Activated CD4-positive, alpha-beta T cell treated with anti-CD3 and anti-CD28 coated beads for 48 hours (primary cell): Measurements from ENCODE around the gene BATF.

Experiments used
- DNase-seq: peaks from one replicate; pipeline ENCODE4 v3.0.0-alpha.2; 2020

BATF gene

DNA sequence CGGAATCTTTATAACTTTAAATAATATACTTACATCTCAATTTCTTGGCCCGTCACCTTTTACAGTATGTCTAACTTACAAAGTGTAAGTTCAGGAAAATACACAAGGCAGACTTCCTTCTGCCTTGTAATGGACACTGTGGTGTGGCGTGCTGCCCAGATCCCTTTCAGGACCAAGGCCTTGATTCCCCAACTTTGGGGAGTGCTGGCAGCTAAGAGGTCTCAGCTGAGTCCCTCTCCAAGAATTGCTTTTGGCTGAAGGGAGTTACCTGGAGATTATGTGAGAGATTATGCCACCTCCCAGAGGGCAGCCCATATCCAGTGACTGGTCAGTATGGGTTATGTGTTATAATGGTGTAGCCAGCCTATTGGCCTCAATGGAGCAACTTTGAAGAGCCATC lies 21.2 kb upstream of the BATF start:
- no peak for DNase-seq

DNA sequence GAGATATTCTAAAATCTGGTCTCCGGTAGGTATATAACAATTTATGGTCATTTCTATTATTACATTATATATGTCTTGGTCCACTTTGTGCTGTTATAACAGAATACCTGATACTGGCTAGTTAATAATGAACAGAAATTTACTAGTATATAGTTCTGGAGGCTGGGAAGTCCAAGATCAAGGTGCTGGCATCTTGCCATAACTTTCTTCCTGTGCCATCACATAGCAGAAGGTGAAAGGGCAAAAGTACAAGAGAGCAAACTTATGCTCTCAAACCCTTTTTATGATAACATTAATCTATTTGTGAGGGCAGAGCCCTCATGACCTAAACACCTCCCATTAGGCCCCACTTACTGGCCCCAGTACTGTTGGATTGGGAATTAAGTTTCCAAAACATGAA lies 17.9 kb upstream of the BATF start:
- no peak for DNase-seq

DNA sequence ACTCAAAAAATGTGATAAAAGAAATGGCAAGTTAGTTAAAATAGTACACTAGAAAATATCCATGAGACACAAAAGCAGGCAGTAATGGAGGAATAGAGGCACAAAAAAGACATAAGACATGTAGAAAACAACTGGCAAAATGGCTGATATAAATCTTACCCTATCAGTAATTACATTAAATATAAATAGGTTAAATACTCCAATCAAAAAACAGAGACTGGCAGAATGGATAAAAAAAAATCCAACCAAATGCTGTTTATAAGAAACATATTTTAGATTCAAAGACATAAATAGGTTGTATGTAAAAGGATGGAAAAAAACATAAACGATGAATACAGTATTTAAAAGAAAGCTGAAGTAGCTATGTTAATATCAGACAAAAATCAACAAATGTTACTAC lies 15.3 kb upstream of the BATF start:
- DNase-seq = no peak

DNA sequence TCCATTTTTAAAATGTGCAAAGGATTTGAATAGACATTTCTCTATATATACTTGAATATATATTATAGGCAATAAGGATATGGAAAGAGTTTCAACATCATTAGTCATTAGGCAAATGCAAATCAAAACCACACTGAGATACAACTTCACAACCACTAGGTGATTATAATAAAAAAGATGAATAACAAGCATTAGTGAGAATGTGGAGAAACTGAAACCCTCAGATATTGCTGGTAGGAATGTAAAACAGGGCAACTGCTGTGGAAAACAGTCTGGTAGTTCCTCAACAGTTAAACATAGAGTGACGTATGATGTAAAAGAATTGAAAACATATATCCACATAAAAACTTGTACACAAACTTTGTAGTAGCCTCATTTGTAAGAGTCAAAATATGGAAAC lies 11.7 kb upstream of the BATF start:
- no peak for DNase-seq

GRCh38 chr14:75511201-75511600 lies 11.1 kb upstream of the BATF start:
- DNase-seq = no peak

DNA sequence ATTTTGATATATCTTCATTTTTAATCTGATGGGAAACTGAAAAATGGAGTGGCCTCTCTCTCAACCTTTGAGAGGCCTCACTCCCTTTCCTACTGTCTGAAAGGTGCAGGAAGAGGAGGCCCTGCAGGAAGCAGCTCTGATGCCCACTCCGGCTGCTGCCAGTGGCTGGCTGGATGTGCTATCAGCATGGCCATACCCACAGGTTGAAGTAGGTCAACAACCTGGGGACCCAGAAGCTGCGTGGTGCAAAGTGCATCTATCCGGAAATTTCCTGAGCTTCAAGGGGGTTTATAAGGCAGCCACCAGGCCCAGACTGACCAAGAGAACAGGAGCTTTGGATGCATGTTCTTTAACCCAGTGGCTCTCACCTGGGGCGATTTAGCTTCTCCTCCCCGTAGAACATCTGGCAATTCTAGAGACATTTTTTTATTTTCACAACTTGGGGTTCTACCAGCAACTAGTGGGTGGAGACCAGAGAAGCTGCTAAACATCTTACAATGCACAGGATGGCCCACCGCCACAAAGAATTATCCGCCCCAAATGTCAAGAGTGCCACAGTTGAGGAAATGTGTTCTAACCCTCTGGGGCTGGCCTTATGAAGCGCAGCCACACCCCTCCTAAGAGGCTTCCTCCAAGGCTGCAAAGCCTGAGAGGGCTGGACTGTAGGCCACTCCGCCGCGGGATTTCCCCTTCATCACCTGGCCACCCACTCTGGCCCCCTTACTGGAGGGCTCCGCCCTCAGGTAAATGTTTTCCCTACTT lies 8.2 kb upstream of the BATF start:
- no peak for DNase-seq

DNA sequence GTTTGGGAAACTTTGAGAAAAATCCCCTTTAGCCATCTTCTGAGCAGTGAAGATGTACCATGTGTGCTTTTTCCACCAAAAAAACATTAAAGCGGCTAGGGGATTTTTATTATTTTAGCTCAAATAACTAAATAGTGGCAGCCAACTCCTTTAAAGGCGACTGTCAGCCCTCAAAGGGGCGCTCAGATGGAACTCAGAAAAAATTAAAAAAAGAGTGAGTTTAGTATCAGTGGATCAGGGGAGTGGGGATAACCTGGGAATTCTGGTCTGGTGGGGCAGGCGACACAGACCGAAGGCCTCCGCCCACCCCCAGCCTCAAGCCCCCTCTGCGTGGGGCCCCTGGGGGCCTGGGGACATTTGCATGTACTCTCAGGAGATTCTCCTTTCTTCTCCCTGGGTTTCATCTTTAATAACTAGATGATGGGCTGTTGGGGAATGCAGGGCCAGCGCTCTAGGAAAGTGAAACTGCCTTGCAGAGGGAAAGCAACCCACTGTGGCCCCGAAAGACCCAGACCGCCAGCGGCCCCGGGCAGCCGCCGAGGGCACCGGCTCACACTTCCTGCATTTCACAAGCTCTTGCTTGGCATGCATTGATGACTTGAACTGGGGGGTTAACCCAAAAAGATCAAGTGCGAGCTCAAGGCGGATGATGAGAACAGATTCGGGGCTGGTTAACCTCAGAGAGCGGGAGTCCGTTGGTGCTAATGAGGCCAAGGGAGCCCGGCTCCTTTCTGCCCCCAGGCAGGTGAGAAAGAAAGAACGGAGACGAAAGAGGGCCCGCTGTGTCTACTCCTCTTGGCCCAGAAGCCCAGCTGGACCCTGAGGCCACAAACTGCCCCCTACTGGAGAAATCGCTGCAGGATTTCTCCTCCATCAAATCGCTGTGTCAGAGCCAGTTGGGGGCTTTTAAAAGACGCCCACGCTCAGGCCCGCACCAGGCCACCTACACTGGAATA lies 7.3 kb upstream of the BATF start:
- DNase-seq = peak; percentile 50

- no peak for DNase-seq
Observed at GRCh38 chr14:75515629-75515996, 6.7 kb upstream of the BATF start.

DNA sequence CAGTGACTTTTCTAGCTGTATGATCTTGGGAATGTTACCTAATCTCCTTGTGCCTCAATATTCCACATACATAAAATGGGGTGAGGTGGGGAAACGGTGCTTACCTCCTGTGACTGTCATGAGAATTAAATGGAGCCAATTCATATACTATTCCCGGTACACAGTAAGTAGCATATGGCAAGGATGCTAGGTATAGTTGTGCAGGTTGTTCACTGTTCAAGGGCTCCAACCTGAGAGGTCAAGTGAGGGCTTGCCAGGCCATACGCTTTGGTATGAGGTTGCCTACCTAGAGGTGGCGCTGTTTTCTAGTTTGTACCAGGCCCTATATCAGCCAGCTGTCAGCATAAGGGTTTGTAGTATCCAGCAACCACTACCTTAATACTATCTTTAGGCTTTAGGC lies 3.6 kb upstream of the BATF start:
- peak; percentile 73 for DNase-seq

- no peak for DNase-seq
Observed at GRCh38 chr14:75519394-75519793, 2.9 kb upstream of the BATF start.

- DNase-seq = no peak
Observed at GRCh38 chr14:75519826-75520728, 2.2 kb upstream of the BATF start.

DNA sequence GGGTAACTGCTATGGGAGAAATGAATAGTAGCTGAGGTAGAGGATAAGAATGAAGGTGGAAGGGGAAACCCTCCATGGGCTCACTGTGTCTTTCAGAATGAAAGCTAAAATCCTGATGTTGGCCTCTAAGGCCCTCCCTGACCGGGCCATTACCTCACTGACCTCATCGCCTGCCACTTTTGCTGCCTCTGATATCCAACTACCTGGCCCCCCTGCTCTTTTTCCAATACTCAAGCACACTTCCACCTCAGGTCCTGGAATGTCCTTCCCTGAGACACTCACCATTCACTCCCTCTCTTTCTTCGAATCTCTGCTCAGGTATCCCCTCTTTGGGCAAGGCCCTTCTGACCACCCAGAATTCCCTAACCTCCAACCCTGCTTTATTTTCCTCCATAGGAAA lies 1.4 kb upstream of the BATF start:
- DNase-seq = no peak

DNA sequence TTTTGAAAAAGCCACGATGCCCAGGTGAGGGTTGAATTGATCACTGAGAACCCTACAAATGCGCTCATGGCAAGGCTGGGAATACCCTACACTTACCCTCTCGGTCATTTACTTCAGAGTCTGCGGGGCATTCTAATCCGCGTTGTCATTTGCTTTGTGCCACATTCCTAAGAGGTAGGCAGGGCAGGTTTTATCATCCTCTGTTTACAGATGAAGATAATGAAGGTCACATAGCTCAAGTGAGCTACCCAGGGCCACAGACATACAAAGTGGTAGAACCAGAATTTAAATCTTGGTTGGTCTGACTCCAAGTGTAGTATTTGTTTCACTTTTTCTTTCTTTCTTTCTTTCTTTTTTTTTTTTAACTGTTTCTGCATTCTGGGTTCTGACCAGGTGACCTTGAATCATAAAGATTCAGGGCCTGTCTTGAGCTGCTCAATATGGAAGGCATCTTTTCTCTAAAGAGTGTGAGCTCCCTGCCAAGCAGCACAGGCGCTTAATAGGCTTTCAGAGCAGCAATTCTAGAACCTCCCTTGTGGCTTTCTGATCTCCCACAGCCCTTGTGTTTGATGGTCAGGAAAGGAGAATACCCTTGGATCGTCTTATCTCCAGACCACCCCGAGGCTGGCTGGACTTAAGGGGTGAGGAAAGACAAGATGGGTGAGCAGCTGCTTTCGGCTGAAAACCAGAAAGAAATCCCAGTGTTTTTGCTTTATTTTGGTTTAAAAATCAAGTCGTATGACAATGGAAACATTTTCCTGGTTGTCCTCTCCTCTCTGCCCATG lies 662 bp upstream of the BATF start:
- DNase-seq = no peak

- DNase-seq = no peak
Observed at GRCh38 chr14:75522983-75523318, 682 bp downstream of the BATF start.

GRCh38 chr14:75523771-75524171 lies 1.5 kb downstream of the BATF start:
- peak; percentile 55 for DNase-seq

DNA sequence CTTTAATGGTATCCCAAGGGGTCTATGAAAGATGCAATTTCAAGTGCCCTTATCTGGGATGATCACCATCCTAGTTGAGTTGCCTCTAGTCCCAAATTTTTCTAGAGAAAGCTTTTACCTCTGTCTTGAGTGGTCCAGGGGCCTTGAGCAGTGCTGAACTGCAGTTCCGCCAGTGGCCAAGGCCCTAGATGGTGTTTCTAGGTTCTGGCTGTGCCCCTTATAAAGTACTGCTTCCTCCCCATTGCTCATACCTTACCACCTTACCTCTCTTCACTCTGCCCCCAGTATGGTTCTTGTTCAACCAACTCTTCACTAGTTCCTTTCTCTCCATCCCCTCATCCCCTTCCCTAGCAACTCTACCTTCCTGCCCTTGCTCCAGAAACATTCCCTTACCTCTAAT lies 3.7 kb downstream of the BATF start:
- no peak for DNase-seq

- no peak for DNase-seq
Observed at GRCh38 chr14:75527449-75528163, 5.3 kb downstream of the BATF start.

DNA sequence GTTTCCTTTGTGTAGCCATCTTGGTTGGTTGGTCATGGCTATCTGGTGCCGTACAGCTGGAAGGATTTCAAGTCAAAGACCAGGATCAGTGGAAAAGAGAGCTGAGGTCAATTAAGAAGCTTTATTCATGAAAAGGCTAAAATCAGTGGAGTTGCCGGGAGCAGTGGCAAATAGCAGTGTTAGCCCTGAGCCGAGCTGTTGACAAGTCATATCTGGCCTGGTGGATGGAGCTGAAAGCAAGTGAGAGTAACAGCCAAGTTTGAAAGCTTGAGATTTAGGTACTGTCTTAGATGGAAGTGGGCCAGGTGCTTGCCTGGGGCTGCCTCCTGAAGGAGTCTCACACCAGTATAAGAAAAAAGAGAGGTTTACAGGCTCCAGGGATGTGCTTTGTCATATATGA lies 9.0 kb downstream of the BATF start:
- DNase-seq = no peak

DNA sequence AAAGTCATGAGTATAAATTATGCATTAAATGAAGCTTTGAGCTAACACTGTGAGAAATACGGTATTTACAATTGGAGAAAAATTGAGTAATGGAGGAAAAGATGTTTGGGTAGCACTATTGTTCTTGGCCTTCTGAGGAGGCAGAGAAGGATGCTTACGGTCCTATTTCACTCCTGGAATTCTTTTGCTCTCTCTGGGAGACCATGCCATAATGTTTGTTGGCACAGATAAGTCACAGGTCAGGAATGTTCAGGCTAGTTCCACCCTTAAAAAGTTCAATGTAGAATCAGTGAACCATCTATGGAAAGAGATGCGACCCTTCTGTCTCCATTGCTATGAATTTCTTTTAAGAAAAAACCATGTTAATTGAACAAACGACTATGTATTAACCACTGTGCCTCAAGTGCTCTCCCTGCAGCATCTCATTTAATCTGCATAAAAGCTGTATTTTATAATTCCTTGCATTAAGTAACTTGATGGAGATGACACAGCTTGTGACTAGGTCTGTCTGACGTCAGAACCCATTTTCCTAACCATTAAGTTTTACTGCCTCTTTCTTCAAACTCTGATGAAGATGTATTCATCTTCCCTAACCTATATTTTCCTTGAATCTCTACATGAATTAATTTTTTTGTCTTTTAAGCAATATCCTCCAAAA lies 9.5 kb downstream of the BATF start:
- no peak for DNase-seq

GRCh38 chr14:75533791-75534555 lies 11.7 kb downstream of the BATF start:
- DNase-seq = no peak
